K562 (cell line): ENCODE measurements around the gene PSMB2. TPM values are rescaled to one million over a fixed set of nuclear protein-coding genes. Genes with fewer than 3 reads are reported as not detected.

Experiments used
- ATAC-seq: fragments of 200-7000 bp; cut with Tn5 transposase; 3 replicates; pipeline ENCODE4 v1.9.1; 2020; ENCODE audit warnings: moderate library complexity
- BruUV-seq: library from RNA; stranded (reverse); fragments of 400-500 nt; replicated peaks from 2 replicates; lab custom pipeline; 2021; lab: Mats Ljungman, UMichigan
- CTCF ChIA-PET: fragments of 300-600 bp; formaldehyde crosslinking; extraction: SDS; loops from one replicate; lab custom pipeline; 2021; ENCODE audit warnings: low intra/inter-chr PET ratio; lab: Yijun Ruan, JAX
- POLR2A ChIA-PET: fragments of 300-600, 350-650 bp; sonication (Branson Sonifier 250); formaldehyde crosslinking; extraction: SDS; loops from one replicate; lab custom pipeline; 2021; ENCODE audit warnings: antibody characterized with exemption, inconsistent platforms; lab: Yijun Ruan, JAX
- DNase-seq, 4 experiments: peaks; one replicate each; pipeline versions ENCODE4 v3.0.0 to v3.0.0-alpha.2; 2011 to 2018; ENCODE audit warnings: low spot score in 3 of 4, mixed read lengths in 3 of 4; ENCODE audit errors: extremely low read depth in 1 of 4
- FAIRE-seq: peaks from 2 replicates; lab custom pipeline; 2011; peaks lifted over from hg19 to GRCh38; lab: Jason Lieb, UNC
- H2AFZ ChIP-seq: 2 replicates; pipeline ENCODE4 v1.6.0; 2011; ENCODE audit warnings: low read depth, low read length, control low read depth, inconsistent platforms
- H3K27ac ChIP-seq: fragments of 200-600 bp; 3 replicates; pipeline ENCODE4 v1.8.0; 2011; ENCODE audit warnings: low read depth, mild to moderate bottlenecking, control low read depth, inconsistent platforms, low read length, moderate library complexity, mixed read lengths; ENCODE audit errors: extremely low read depth
- H3K27me3 ChIP-seq, 2 experiments: fragments of 300-600 bp in 1 of 2; 2 replicates in 1 of 2; 3 replicates in 1 of 2; pipeline versions ENCODE4 v1.6.0 to v1.8.0; 2011; ENCODE audit warnings: inconsistent platforms in 2 of 2, low read length in 2 of 2, mild to moderate bottlenecking in 1 of 2, mixed read lengths in 1 of 2, moderate library complexity in 1 of 2; ENCODE audit not compliant: control insufficient read depth in 2 of 2, insufficient read depth in 2 of 2
- H3K36me3 ChIP-seq: fragments of 300-600 bp; 3 replicates; pipeline ENCODE4 v1.8.0; 2011; ENCODE audit warnings: mild to moderate bottlenecking, low read length, inconsistent platforms; ENCODE audit not compliant: control insufficient read depth, insufficient read depth
- H3K4me1 ChIP-seq, 2 experiments: fragments of 200-600 bp in 1 of 2; replicated peaks in 1 of 2; 2 replicates in 1 of 2; 3 replicates in 1 of 2; pipeline versions ENCODE4 v1.5.1 to v1.8.0; 2011; ENCODE audit warnings: inconsistent platforms in 2 of 2, low read length in 2 of 2, mild to moderate bottlenecking in 1 of 2, mixed read lengths in 1 of 2, moderate library complexity in 1 of 2; ENCODE audit not compliant: control insufficient read depth in 2 of 2, insufficient read depth in 2 of 2
- H3K4me2 ChIP-seq: 2 replicates; pipeline ENCODE4 v1.6.1; 2011; ENCODE audit warnings: low read length, control low read depth, inconsistent platforms, mixed read lengths; ENCODE audit not compliant: insufficient read depth
- H3K4me3 ChIP-seq: fragments of 200-600 bp; sonication (generic), shearing (Covaris generic); 2 replicates; pipeline ENCODE4 v1.5.1; 2016; ENCODE audit warnings: control low read depth, inconsistent platforms
- H3K79me2 ChIP-seq: fragments of 200-600 bp; 3 replicates; pipeline ENCODE4 v1.8.0; 2011; ENCODE audit warnings: low read length, inconsistent platforms; ENCODE audit not compliant: control insufficient read depth, insufficient read depth
- H3K9ac ChIP-seq, 2 experiments: 2 replicates each; pipeline versions ENCODE4 v1.6.0 to v1.6.1; 2011; ENCODE audit warnings: low read depth in 2 of 2, low read length in 2 of 2, control low read depth in 1 of 2, inconsistent platforms in 1 of 2, mild to moderate bottlenecking in 1 of 2, mixed read lengths in 1 of 2; ENCODE audit not compliant: insufficient read depth in 1 of 2
- H3K9me1 ChIP-seq: one replicate; pipeline ENCODE4 v1.6.0; 2011; ENCODE audit warnings: inconsistent platforms, mild to moderate bottlenecking, low read length, moderate library complexity; ENCODE audit not compliant: control insufficient read depth, insufficient read depth
- H3K9me3 ChIP-seq: replicated peaks from 2 replicates; pipeline ENCODE4 v1.5.1; 2011; ENCODE audit warnings: low read depth, low read length, inconsistent platforms; ENCODE audit not compliant: control insufficient read depth, insufficient read depth
- H4K20me1 ChIP-seq: replicated peaks from 2 replicates; pipeline ENCODE4 v1.6.1; 2011; ENCODE audit warnings: low read length, inconsistent platforms, mixed read lengths; ENCODE audit not compliant: control insufficient read depth, insufficient read depth
- ARID2 ChIP-seq: fragments of 450-650 bp; IDR thresholded peaks from 2 replicates; pipeline ENCODE4 v1.6.1; 2017; ENCODE audit warnings: antibody characterized with exemption, mild to moderate bottlenecking
- RNF2 ChIP-seq: sonication (generic); IDR thresholded peaks from 2 replicates; pipeline ENCODE4 v1.6.1; 2016
- TBL1XR1 ChIP-seq, 2 experiments: IDR thresholded peaks; 2 replicates each; pipeline ENCODE4 v1.6.1; 2012; ENCODE audit warnings: improper control_type of control experiment in 2 of 2, low read length in 2 of 2, mild to moderate bottlenecking in 1 of 2
- TFE3 ChIP-seq: fragments of 450-650 bp; formaldehyde crosslinking; IDR thresholded peaks from 2 replicates; pipeline ENCODE4 v1.4.0; 2020; ENCODE audit warnings: mild to moderate bottlenecking, mixed read lengths
- THRAP3 ChIP-seq: fragments of 450-650 bp; IDR thresholded peaks from 2 replicates; pipeline ENCODE4 v1.6.1; 2016; ENCODE audit warnings: mild to moderate bottlenecking, inconsistent platforms, borderline replicate concordance
- ZKSCAN3 ChIP-seq: fragments of 250-450 bp; sonication (Bioruptor Pico); IDR thresholded peaks from 2 replicates; pipeline ENCODE4 v1.4.0; 2020
- in situ Hi-C: fragments of 300-500 bp; cut with MboI; formaldehyde crosslinking; loops from 4 replicates; pipeline ENCODE4 v1.15.0; 2018; ENCODE audit warnings: inconsistent platforms, mixed read lengths
- intact Hi-C: fragments of 100-400 bp; cut with micrococcal nuclease; formaldehyde crosslinking; loops from 2 replicates; pipeline ENCODE4 v1.14.2; 2022
- polyA plus RNA-seq, 8 experiments: library from polyadenylated mRNA; depleted of rRNA in 4 of 8; stranded (reverse) in 5 of 8; unstranded in 3 of 8; fragments of >200 nt; fragmentation: Nextera tagmentation in 2 of 8; fragmentation: Illumina TruSeq in 1 of 8; extraction: Ambion mirVana in 2 of 8; extraction: Trizol in 1 of 8; gene quantifications; 2 replicates each; pipeline versions ENCODE4 v1.2.1 to v1.2.3, GENCODE V29; 2011 to 2014; ENCODE audit warnings: inconsistent platforms in 1 of 8, missing spikeins in 1 of 8
- total RNA-seq, 7 experiments: library from RNA; depleted of rRNA in 6 of 7; stranded (reverse); fragments of >200 nt in 6 of 7; fragmentation: Illumina TruSeq in 2 of 7; extraction: Trizol in 2 of 7; gene quantifications; 2 replicates each; pipeline versions ENCODE4 v1.2.1 to v1.2.3, GENCODE V29; 2011 to 2021; ENCODE audit warnings: low replicate concordance in 1 of 7

PSMB2 gene
- total and polyA plus RNA-seq, 9 of the 15 experiments (the other 6 are each of a cell fraction or from before 2014, with no cell fraction given) = 71.7 to 543 (median 165) TPM

- in situ Hi-C loops = no loop called here
- H3K79me2 ChIP-seq = peaks cover 84% of the 10 kb centered on the region
- no peaks in the 10 kb centered on the region for H3K9me3 ChIP-seq
- ATAC-seq (no peak), FAIRE-seq (no peak), DNase-seq (no peak)
- H3K4me2 ChIP-seq = no peak overlapping the region
- H3K4me3 ChIP-seq = no peak overlapping the region
- H3K4me1 ChIP-seq = peaks cover 0 to 5% of the 10 kb centered on the region in 2 experiments; a peak in 3 of 5 replicates
- H3K27ac ChIP-seq = no peak overlapping the region
- BruUV-seq = no TSS peak
- intact Hi-C loops = no loop called here
- ChIA-PET CTCF (interaction anchor here (0.5 kb wide), 1 partner anchor 1819 kb away, joined by 3 read pairs; no protein-coding TSS in a partner anchor), POLR2A (interaction anchor here (0.8 kb wide), 1 partner anchor 14 kb away, joined by 3 read pairs; no protein-coding TSS in a partner anchor)
- no peaks in the 10 kb centered on the region for H3K27me3 ChIP-seq
- H4K20me1 ChIP-seq = peaks cover 5% of the 10 kb centered on the region; the same call in 1 of the 2 replicates
- H3K9ac ChIP-seq = no peak overlapping the region
- no peak for TF ChIP-seq THRAP3
- no peak for TF ChIP-seq TBL1XR1 (IDR thresholded peaks at IDR 0.05; ENCODE audit: low read length in 2 of 2)
- no peak for TF ChIP-seq TFE3 (CRISPR knock-in tag)
- TF ChIP-seq ZKSCAN3 = no peak
- TF ChIP-seq RNF2 = no peak
- no peak for TF ChIP-seq ARID2
- no peak overlapping the region for H2AFZ ChIP-seq
- no peaks in the 10 kb centered on the region for H3K9me1 ChIP-seq
- H3K36me3 ChIP-seq = peaks cover 80% of the 10 kb centered on the region
Observed at GRCh38 chr1:35623832-35624231, 17.5 kb downstream of the PSMB2 start.
